Mucosa of stomach (tissue), 1 donor: ENCODE results near the gene SLC27A2.

Experiments
- H3K27me3 ChIP-seq: one replicate; pipeline ENCODE4 v1.7.0; 2013; ENCODE audit warnings: mild to moderate bottlenecking, low read length; ENCODE audit not compliant: control insufficient read depth, insufficient read depth
- H3K36me3 ChIP-seq: one replicate; pipeline ENCODE4 v1.7.0; 2013; ENCODE audit warnings: low read length; ENCODE audit not compliant: control insufficient read depth, insufficient read depth
- H3K4me1 ChIP-seq: one replicate; pipeline ENCODE4 v1.7.0; 2013; ENCODE audit warnings: mild to moderate bottlenecking, low read length; ENCODE audit not compliant: control insufficient read depth, insufficient read depth
- H3K4me3 ChIP-seq: one replicate; pipeline ENCODE4 v1.7.0; 2013; ENCODE audit warnings: low read length
- H3K9ac ChIP-seq: one replicate; pipeline ENCODE4 v1.7.0; 2013; ENCODE audit warnings: mild to moderate bottlenecking, low read length, moderate library complexity
- H3K9me3 ChIP-seq: one replicate; pipeline ENCODE4 v1.7.0; 2013; ENCODE audit warnings: mild to moderate bottlenecking, low read length, moderate library complexity; ENCODE audit not compliant: control insufficient read depth
- donor health status: Pancreatic carcinoma.

Gene SLC27A2

GRCh38 chr15:50248994-50249582, 67.1 kb downstream of the SLC27A2 start:
- Histone ChIP-seq H3K9me3 (no peaks in the 10 kb centered on the region), H3K4me1 (peaks cover 8% of the 10 kb centered on the region), H3K27me3 (peaks cover 4% of the 10 kb centered on the region), H3K9ac (no peak overlapping the region), H3K4me3 (no peak overlapping the region), H3K36me3 (no peaks in the 10 kb centered on the region)

DNA sequence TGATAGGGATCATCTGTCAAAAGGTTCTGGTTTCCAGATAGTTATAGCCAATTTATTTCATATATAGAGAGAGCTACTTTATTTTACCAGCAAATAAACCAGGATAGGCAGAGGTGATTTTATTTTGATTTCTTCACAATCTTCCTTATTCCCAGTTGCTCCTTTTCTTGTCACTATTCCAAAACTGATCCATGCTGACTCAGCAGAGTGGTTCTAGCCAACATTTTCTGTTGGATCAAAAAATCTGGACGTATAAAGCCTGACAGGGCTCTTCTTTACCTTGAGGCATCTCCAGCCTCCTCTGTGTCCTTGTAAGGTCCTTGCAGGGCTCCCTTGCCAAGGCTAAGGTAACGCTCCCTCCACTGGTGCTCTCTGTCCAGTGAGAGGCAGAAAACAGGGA, 67.7 kb downstream of the SLC27A2 start:
- Histone ChIP-seq H3K27me3 (peaks cover 4% of the 10 kb centered on the region), H3K4me1 (peaks cover 8% of the 10 kb centered on the region), H3K9me3 (no peaks in the 10 kb centered on the region), H3K9ac (no peak overlapping the region), H3K4me3 (no peak overlapping the region), H3K36me3 (no peaks in the 10 kb centered on the region)

DNA sequence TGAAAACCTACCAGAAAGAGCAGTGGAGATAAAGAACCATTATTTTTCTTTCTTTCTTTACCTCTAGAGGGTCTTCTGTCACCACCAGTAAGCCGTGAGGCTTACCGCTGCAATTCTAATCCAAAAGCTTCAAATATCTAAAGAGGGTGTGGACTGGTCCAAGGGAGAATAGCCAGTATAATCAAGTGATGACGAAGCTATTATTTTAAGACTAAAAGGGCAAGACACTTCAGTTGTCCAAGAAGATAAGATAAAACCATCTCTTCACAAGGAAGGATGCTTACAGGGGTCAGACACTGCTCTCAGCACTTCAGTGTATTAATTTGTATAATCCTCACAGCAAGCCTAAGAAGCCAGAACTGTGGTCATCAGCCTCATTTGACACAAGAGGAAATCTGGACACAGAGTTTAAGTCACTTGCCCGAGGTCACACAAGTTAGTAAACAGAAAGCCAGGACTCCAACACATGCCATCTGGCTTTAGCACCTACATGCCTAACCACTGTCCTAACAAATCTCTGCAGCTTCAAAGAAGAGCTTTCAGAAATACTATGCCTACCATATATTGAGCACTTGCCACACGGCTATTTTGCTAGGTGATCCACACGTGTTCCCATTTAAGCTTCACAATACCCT, 68.9 kb downstream of the SLC27A2 start:
- Histone ChIP-seq H3K9me3 (no peaks in the 10 kb centered on the region), H3K4me3 (no peak overlapping the region), H3K27me3 (peaks cover 4% of the 10 kb centered on the region), H3K36me3 (no peaks in the 10 kb centered on the region), H3K9ac (no peak overlapping the region), H3K4me1 (peaks cover 8% of the 10 kb centered on the region)

DNA sequence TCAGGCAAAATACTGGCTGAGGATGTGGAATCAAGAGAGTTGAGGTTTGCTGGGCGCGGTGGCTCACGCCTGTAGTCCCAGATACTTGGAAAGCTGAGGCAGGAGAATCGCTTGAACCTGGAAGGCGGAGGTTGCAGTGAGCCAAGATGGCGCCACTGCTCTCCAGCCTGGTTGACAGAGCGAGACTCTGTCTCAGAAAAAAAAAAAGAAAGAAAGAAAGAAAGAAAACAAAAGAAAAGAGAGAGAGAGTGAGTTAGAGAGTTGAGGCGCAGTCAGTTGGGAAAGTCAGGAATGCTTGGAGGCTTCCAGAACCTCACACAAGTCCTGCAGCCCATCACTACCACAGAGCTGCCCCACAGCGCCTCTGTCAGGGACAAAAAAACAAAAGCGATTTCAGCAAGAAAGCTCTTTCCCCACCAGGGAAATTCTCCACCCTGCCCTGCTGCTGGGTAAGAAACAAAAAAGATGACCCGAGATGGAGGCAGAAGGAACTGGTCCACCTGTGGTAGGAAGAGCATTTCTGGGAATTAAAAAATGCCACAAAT, 69.7 kb downstream of the SLC27A2 start:
- H3K27me3 ChIP-seq = peaks cover 4% of the 10 kb centered on the region
- H3K4me1 ChIP-seq = peaks cover 8% of the 10 kb centered on the region
- H3K9me3 ChIP-seq = no peaks in the 10 kb centered on the region
- H3K36me3 ChIP-seq = no peaks in the 10 kb centered on the region
- H3K4me3 ChIP-seq = no peak overlapping the region
- H3K9ac ChIP-seq = no peak overlapping the region

DNA sequence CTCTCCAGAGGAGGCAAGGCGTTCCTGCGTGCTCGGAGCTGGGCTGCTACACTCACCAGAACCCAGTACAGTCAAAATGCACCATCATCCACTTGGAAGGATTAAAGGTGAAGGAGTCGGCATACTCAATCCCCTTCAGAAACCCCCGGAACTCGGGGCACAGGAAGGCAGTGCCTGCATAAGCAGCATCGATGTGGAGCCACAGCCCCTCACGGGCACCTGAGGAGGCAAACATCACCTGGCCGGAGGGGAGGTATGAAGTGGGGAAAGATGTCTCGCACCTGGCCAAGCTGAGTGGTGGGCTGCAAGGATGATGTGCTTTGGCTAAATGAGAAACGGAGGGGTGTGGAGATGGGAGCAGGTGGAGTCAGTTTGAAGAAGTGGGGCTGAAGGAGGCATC, 70.6 kb downstream of the SLC27A2 start:
- H3K36me3 ChIP-seq = no peaks in the 10 kb centered on the region
- H3K4me3 ChIP-seq = no peak overlapping the region
- H3K27me3 ChIP-seq = peaks cover 4% of the 10 kb centered on the region

DNA sequence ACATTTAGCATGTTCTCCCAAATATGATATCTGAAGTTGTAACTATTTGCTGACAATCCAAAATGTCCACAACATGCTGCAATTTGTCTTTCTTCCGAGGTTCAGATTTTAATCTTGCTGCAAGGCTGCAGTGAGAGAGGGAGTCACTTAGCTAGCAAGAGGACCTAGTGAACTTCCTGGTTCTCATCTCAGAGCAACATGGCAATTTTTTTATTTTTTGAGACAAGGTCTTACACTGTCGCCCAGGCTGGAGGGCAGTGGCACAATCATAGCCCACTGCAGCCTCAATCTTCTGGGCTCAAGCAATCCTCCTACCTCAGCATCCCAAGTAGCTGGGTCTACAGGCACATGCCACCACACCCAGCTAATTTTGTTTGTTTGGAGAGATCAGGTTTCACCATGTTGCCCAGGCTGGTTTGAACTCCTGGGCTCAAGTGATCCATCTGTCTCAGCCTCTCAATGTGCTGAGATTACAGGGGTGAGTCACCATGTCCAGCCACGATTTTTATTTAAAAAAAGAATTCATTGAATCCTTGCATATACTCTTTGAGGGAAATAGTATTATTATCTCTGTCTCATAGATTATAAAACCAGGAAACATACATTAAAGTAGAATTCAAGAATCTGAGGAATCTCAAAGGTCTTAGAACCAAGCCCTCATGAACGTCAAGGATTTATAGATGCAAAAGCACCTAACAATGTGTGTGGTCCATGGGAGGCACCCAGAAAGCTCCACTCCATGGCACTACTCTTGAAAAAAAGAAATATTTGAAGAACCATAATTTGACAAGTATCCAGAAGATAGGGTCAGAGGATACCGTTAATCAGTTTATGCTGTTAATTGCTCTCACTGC, 74.4 kb downstream of the SLC27A2 start:
- no peaks in the 10 kb centered on the region for H3K36me3 ChIP-seq
- H3K27me3 ChIP-seq = peaks cover 4% of the 10 kb centered on the region
- H3K9me3 ChIP-seq = no peaks in the 10 kb centered on the region
- H3K4me3 ChIP-seq = no peak overlapping the region
- no peak overlapping the region for H3K9ac ChIP-seq
- H3K4me1 ChIP-seq = no peaks in the 10 kb centered on the region

More for the DNA sequence above, 70.6 kb downstream of the SLC27A2 start:
- Histone ChIP-seq H3K9ac (no peak overlapping the region), H3K4me1 (peaks cover 6% of the 10 kb centered on the region), H3K9me3 (no peaks in the 10 kb centered on the region)

GRCh38 chr15:50257332-50257731, 75.3 kb downstream of the SLC27A2 start:
- H3K36me3 ChIP-seq = no peaks in the 10 kb centered on the region
- H3K9ac ChIP-seq = no peak overlapping the region
- H3K9me3 ChIP-seq = no peaks in the 10 kb centered on the region
- no peaks in the 10 kb centered on the region for H3K4me1 ChIP-seq
- no peak overlapping the region for H3K4me3 ChIP-seq
- peaks cover 2% of the 10 kb centered on the region for H3K27me3 ChIP-seq

DNA sequence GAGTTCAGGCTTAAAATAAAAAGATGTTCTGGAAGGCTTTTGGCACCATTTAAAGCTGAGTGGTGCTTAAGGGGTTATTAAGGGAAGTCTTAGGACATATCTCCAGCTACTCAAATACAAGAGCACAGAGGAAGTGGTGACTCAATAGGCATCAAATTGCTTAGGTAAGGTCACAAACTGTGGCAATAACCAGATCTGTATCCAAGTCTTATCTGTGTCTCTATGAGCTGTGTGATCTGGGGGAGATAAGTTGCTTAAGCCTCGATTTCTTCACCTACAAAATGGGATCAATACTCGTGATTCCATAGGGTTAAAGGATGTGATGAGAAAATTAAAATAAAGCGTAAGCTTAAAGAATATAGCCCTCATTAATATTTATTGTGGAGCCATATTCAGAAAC, 75.9 kb downstream of the SLC27A2 start:
- Histone ChIP-seq H3K36me3 (no peaks in the 10 kb centered on the region), H3K4me1 (no peaks in the 10 kb centered on the region), H3K27me3 (no peaks in the 10 kb centered on the region), H3K9ac (no peak overlapping the region), H3K4me3 (no peak overlapping the region), H3K9me3 (no peaks in the 10 kb centered on the region)

DNA sequence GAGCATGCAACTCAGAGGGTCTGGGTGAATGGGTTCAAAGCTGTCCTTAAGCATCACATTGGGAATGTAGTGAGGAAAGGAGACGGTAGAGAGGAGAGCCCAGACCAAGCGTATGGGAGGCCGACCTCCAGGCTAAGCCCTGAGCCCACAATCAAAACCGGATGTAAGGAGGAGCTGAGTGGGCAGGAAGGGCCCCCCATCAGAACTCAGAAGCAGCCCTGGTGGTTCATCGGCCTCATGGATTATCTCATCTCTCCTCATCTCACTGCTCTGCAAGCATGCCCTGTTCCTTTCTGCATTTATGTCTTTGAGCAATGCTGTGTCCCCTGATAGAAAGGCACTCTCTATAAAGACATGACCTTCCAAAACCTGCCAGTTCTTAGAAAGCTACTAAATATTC, 77.3 kb downstream of the SLC27A2 start:
- Histone ChIP-seq H3K27me3 (no peaks in the 10 kb centered on the region), H3K4me1 (no peaks in the 10 kb centered on the region), H3K36me3 (no peaks in the 10 kb centered on the region)

GRCh38 chr15:50260969-50261496, 79.0 kb downstream of the SLC27A2 start:
- no peak overlapping the region for H3K4me3 ChIP-seq
- no peaks in the 10 kb centered on the region for H3K9me3 ChIP-seq
- no peaks in the 10 kb centered on the region for H3K36me3 ChIP-seq
- no peaks in the 10 kb centered on the region for H3K4me1 ChIP-seq
- H3K27me3 ChIP-seq = no peaks in the 10 kb centered on the region
- no peak overlapping the region for H3K9ac ChIP-seq

More for the DNA sequence above, 77.3 kb downstream of the SLC27A2 start:
- Histone ChIP-seq H3K9me3 (no peaks in the 10 kb centered on the region), H3K4me3 (no peak overlapping the region), H3K9ac (no peak overlapping the region)

GRCh38 chr15:50261981-50262380, 80.0 kb downstream of the SLC27A2 start:
- H3K36me3 ChIP-seq = no peaks in the 10 kb centered on the region
- H3K4me1 ChIP-seq = no peaks in the 10 kb centered on the region
- no peaks in the 10 kb centered on the region for H3K9me3 ChIP-seq
- no peak overlapping the region for H3K9ac ChIP-seq
- H3K4me3 ChIP-seq = no peak overlapping the region
- no peaks in the 10 kb centered on the region for H3K27me3 ChIP-seq

DNA sequence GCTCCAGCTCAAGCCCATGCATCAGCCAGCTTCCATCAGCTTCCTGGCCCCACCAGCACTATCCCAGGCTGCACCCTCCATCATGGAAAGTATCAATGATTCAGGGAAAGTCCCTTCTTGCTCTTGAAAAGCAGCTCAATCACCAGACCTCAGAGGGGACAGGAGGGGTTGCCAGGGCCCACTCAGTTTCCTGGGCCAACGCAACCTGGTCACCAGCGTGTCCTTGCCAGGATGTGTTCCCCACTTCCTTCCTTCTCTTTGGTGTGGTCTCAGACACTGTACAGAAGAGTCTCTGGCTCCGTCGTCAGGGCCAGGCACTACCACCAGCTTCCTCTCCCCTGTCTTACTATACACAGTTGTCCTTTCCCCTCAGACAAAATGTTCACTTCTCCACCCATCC, 80.5 kb downstream of the SLC27A2 start:
- no peaks in the 10 kb centered on the region for H3K36me3 ChIP-seq
- no peak overlapping the region for H3K9ac ChIP-seq
- no peaks in the 10 kb centered on the region for H3K4me1 ChIP-seq
- H3K27me3 ChIP-seq = no peaks in the 10 kb centered on the region
- no peak overlapping the region for H3K4me3 ChIP-seq
- no peaks in the 10 kb centered on the region for H3K9me3 ChIP-seq
